Activated naive CD8-positive, alpha-beta T cell treated with anti-CD3 and anti-CD28 coated beads for 36 hours (primary cell): ENCODE measurements around the gene PSMA7. TPM values are rescaled to one million over a fixed set of nuclear protein-coding genes. Genes with fewer than 3 reads are reported as not detected.

Source experiments
- DNase-seq: peaks from one replicate; pipeline ENCODE4 v3.0.0; 2021
- H3K27ac Mint-ChIP-seq: one replicate; pipeline ENCODE4 v1.8.0; 2022; ENCODE audit warnings: mild to moderate bottlenecking, moderate library complexity, mixed read lengths
- H3K27me3 Mint-ChIP-seq: one replicate; pipeline ENCODE4 v1.8.0; 2022; ENCODE audit warnings: mild to moderate bottlenecking, mixed read lengths
- H3K36me3 Mint-ChIP-seq: one replicate; pipeline ENCODE4 v1.8.0; 2021; ENCODE audit warnings: mild to moderate bottlenecking, mixed read lengths
- H3K4me1 Mint-ChIP-seq: one replicate; pipeline ENCODE4 v1.8.0; 2021; ENCODE audit warnings: mixed read lengths
- H3K4me3 Mint-ChIP-seq: one replicate; pipeline ENCODE4 v1.8.0; 2022; ENCODE audit warnings: mild to moderate bottlenecking, moderate library complexity, mixed read lengths
- H3K9me3 Mint-ChIP-seq: one replicate; pipeline ENCODE4 v1.8.0; 2022; ENCODE audit warnings: mixed read lengths
- total RNA-seq, 2 experiments: library from RNA; stranded (reverse); gene quantifications; one replicate each; pipeline ENCODE4 v1.2.3, GENCODE V29; 2021

The PSMA7 gene
- total RNA-seq, 2 experiments from 2014 or later: 362 to 367 TPM

DNA sequence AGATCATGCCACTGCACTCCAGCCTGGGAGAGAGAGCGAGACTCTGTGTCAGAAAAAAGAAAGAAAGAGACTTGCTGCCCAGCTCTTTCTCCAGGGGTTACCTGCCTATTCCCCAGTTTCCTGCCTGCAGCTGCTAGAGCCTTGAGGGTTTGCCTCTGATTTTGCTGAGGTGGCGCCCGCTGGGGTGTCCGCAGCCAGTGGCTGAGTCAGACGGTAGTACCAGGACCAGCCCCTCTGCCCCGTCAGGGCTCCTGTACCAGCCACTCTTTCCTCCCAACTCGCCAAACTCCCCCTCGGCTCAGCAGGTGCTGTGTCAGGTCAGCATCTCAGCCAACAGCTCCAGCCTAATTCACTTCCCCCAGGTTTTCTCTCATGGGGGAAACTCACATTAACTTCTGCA lies 28.3 kb downstream of the PSMA7 start:
- Mint-ChIP-seq H3K27me3 (no peaks in the 10 kb centered on the region), H3K4me3 (no peak overlapping the region), H3K4me1 (peaks cover 12% of the 10 kb centered on the region), H3K36me3 (peaks cover 11% of the 10 kb centered on the region), H3K27ac (no peak overlapping the region), H3K9me3 (peaks cover 34% of the 10 kb centered on the region)
- no peak for DNase-seq

DNA sequence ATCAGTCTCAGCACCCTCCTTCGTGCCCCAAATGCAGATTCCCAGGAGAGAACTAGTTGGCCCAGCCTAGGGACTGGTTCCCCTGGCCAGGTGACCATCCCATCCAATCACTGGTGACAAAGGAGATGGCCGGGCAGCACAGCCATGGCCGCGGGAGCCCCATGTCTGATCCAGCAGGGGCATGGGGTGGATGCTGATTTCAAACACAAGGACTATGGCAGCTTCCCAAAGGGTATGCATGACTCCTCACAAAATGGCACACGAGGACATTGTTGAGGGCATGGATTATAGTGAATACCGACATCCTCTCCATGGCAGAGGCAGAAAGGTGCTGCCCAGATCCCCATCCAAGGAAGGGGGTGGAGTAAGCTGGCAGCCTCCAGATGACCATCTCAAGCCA lies 30.8 kb downstream of the PSMA7 start:
- DNase-seq: no peak
- H3K4me3 Mint-ChIP-seq: no peak overlapping the region
- no peaks in the 10 kb centered on the region for H3K27me3 Mint-ChIP-seq
- H3K9me3 Mint-ChIP-seq: peaks cover 54% of the 10 kb centered on the region
- no peak overlapping the region for H3K27ac Mint-ChIP-seq
- peaks cover 19% of the 10 kb centered on the region for H3K36me3 Mint-ChIP-seq
- H3K4me1 Mint-ChIP-seq: peaks cover 7% of the 10 kb centered on the region

DNA sequence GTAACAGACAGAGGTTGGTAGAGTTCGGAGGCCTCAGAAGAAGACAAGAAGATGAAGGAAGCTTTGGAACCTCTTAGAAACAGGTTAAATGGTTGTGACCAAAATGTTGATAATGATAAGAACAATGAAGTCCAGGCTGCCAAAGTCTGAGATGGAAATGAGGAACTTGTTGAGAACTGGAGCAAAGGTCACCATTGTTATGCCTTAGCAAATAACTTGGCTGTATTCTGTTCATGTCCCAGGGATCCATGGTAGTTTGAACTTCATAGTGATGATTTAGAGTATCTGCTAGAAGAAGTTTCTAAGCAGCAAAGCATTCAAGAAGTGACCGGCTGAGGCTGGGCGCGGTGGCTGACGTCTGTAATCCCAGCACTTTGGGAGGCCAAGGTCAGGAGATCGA lies 32.0 kb downstream of the PSMA7 start:
- Mint-ChIP-seq H3K4me1 (peaks cover 2% of the 10 kb centered on the region), H3K9me3 (peaks cover 61% of the 10 kb centered on the region), H3K27ac (no peak overlapping the region), H3K4me3 (no peak overlapping the region), H3K27me3 (no peaks in the 10 kb centered on the region), H3K36me3 (peaks cover 23% of the 10 kb centered on the region)
- no peak for DNase-seq

DNA sequence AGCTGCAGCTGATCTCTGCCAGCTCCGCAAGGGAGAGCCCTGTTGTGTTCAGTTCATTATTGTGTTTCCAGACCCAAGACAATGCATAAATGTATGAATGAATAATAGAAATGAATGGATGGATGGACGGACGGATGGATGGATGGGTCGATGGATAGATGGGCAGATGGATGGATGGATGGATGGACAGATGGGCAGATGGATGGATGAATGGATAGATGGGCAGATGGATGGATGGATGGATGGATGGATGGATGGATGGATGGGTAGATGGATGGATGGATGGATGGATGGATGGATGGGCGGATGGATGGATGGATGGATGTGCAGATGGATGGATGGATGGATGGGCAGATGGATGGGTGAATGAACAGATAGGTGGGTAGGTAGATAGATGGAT lies 37.6 kb downstream of the PSMA7 start:
- no peak for DNase-seq
- Mint-ChIP-seq H3K36me3 (peaks cover 32% of the 10 kb centered on the region), H3K27me3 (peaks cover 6% of the 10 kb centered on the region), H3K4me3 (no peak overlapping the region), H3K9me3 (peaks cover 48% of the 10 kb centered on the region), H3K4me1 (no peaks in the 10 kb centered on the region), H3K27ac (no peak overlapping the region)

DNA sequence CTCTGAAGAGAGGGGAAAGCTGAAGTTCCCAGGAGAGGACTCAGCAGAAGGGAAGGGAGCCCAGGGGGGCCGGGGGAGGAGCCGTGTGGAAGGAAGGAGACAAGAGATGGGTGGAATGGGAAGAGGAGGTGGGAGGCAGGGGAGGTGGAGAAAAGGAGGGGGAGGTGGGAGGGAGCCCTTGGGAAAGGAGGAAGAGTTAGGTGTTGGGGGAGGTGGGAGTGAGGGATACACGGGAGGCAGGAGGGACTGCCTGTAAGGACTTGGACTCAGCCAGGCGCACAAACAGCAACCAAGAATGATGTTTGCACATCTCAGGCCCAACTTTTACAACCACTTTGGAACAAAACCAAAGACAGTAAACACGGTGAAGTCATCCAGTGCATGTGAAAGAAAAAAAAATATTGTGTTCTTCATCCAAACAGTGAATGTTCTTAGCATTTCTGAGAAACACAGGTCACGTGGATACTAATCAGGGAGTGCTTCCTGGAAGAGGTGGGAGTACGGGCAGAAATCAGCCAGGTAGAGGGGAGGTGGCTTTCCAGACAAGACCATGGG lies 38.3 kb downstream of the PSMA7 start:
- H3K27ac Mint-ChIP-seq: no peak overlapping the region
- no peak overlapping the region for H3K4me3 Mint-ChIP-seq
- no peaks in the 10 kb centered on the region for H3K4me1 Mint-ChIP-seq
- peaks cover 6% of the 10 kb centered on the region for H3K27me3 Mint-ChIP-seq
- no peak for DNase-seq
- H3K36me3 Mint-ChIP-seq: peaks cover 28% of the 10 kb centered on the region
- H3K9me3 Mint-ChIP-seq: peaks cover 46% of the 10 kb centered on the region

DNA sequence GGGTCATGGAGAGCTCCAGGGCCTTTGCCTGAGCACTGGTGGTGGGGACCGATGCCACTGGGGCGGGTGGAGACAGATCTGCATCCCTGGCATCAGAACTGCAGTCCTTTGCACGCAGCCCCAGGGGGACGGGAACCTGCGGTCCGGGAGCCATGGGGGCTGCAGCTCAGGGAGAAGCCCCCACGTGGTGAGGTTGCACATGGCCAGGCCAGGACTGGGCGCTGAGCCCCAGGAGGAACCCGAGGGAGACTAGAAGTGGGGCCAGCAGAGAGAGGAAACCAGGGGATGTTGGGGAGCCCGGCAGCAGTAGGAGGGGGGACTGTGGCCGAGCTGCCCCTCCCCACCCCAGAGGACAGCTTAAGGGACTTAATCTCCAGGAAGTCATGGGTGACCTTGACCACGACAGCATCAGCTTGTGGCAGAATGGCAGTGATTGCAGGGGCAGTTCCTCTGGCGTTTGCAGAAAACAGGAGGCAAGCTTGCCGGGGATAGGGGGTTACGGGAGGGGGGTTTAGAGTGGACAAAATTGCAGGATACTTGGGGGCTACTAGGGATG lies 38.9 kb downstream of the PSMA7 start:
- peaks cover 6% of the 10 kb centered on the region for H3K27me3 Mint-ChIP-seq
- peaks cover 25% of the 10 kb centered on the region for H3K36me3 Mint-ChIP-seq
- H3K27ac Mint-ChIP-seq: no peak overlapping the region
- no peak overlapping the region for H3K4me3 Mint-ChIP-seq
- H3K4me1 Mint-ChIP-seq: no peaks in the 10 kb centered on the region
- DNase-seq: no peak
- peaks cover 43% of the 10 kb centered on the region for H3K9me3 Mint-ChIP-seq

DNA sequence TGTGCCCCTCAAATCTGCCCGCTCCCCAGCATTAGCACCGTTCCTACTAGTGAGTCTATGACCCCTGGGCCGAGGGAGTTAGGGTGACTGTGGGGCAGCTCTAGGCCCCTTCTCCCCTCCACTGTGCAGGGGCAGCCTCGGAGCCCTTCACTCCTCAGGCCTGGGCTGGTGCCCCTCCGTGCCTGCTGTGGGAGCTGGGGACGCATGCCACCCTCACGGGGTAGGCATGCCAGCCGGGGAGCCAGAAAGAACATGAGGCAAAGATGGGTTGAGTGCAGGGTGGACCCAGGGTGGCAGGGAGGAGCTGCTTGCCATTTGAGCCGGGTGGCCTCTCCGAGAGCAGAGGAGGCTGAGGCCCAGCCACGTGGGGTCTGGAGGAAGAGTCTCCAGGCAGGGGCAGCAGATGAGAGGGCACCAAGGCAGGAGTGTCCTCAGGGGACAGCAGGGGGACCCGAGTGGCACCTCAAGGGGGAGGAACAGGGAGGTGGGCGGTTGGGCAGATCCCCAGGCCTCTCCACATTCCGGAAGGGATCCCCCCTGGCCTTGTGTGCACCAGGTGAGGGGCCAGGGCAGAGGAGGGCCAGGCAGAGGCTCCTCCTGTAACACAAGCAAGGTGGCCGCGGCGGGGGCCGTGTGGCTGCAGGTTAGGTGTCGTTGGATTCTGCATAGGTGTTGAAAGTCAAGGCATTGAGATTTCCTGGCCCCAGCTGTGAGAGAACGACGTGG lies 39.5 kb downstream of the PSMA7 start:
- peaks cover 6% of the 10 kb centered on the region for H3K27me3 Mint-ChIP-seq
- no peaks in the 10 kb centered on the region for H3K4me1 Mint-ChIP-seq
- H3K4me3 Mint-ChIP-seq: no peak overlapping the region
- H3K36me3 Mint-ChIP-seq: peaks cover 22% of the 10 kb centered on the region
- H3K27ac Mint-ChIP-seq: no peak overlapping the region
- no peak for DNase-seq
- H3K9me3 Mint-ChIP-seq: peaks cover 37% of the 10 kb centered on the region

DNA sequence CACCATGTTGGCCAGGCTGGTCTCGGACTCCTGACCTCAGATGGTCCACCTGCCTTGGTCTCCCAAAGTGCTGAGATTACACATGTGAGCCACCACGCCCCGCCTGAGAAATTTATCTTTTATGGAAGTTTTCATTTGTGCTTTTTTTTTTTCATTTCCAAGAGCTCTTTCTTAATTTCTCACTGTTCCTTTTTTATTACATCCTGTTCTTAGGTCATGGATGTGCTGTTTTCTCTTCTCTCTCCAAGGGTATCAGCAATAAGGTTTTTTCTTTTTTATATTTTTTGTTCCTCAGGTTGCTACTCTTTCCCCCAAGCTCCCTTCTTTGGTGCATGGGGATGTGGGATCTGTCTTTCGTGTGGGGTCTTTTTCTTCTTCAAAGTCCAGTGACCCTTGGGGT lies 42.1 kb downstream of the PSMA7 start:
- H3K36me3 Mint-ChIP-seq: peaks cover 16% of the 10 kb centered on the region
- H3K4me3 Mint-ChIP-seq: no peak overlapping the region
- H3K4me1 Mint-ChIP-seq: no peaks in the 10 kb centered on the region
- no peak overlapping the region for H3K27ac Mint-ChIP-seq
- peaks cover 19% of the 10 kb centered on the region for H3K9me3 Mint-ChIP-seq
- DNase-seq: no peak
- peaks cover 6% of the 10 kb centered on the region for H3K27me3 Mint-ChIP-seq

DNA sequence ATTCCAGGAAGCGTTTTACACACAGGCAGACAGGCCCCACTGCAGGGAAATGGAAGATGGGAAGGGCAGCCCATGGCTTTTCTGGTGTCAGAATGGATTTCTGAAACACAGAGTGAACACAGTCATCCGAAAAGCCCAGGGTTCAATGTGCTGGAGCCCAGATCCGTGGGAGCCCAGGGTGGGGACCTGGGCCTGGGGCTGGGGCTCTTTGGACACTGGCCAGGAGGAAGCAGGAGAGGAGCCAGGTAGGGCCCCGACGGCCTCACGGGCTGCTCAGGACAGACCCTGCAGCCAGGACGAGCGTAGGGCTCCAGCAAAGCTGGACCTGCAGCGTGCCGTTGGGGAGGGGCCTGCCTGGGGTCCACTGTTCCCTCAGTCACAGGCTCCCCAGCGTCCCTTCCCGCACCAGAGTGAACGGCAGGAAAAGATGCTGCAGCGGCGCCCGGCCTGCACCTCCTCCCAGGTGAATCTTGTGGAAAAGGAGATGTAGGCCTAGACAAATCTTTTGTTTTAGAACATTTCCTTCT lies 45.2 kb downstream of the PSMA7 start:
- H3K4me1 Mint-ChIP-seq: no peaks in the 10 kb centered on the region
- DNase-seq: no peak
- H3K9me3 Mint-ChIP-seq: peaks cover 10% of the 10 kb centered on the region
- peaks cover 6% of the 10 kb centered on the region for H3K36me3 Mint-ChIP-seq
- H3K27ac Mint-ChIP-seq: no peak overlapping the region
- no peak overlapping the region for H3K4me3 Mint-ChIP-seq
- peaks cover 6% of the 10 kb centered on the region for H3K27me3 Mint-ChIP-seq

DNA sequence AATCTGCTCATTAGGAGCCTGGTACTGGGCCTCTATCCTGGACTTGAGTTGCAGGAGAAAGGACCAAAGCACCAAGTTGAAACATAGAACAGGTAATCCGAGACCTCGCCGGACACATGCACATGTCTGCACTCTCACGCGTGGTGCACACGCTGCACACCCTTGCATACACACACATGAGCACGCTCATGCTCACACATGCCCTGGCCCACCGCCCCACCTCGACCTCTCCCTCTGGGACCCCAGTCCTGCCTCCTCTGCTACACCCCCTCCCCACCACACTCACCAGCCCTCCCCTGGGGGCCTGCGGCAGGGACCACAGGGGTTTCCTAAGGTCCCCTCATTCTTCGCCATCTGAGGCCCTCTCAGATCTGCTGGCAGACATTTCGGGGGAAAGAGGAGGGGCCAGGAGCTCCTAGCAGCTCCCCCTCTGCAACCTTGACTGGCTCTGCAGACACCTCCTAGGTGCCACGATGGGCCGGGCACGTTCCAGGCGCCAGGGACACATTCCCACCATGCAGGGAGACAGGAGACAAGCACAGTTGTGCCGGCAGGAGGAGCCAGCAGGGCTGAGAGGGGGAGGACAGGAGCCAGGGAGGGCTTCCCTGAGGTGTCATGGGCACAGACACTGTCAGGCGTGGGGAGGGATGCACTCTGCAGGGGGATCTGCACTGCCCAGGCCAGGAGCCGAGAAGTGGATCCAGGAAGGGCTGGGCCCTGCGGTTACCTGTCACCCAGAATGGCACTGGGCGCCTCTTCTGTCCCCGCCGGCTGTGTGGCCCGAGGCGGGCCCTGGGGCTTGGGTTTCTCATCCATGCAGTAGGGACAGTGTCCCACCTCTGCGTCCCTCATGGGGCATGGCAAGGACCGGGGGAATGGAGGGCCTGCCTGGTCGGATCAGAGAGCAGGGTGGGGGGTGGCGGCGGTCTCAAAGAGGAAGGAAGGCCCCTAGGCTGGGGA lies 46.5 kb downstream of the PSMA7 start:
- peaks cover 9% of the 10 kb centered on the region for H3K27me3 Mint-ChIP-seq
- H3K36me3 Mint-ChIP-seq: peaks cover 7% of the 10 kb centered on the region
- no peaks in the 10 kb centered on the region for H3K4me1 Mint-ChIP-seq
- H3K4me3 Mint-ChIP-seq: no peak overlapping the region
- H3K9me3 Mint-ChIP-seq: peaks cover 11% of the 10 kb centered on the region
- DNase-seq: no peak
- no peak overlapping the region for H3K27ac Mint-ChIP-seq

DNA sequence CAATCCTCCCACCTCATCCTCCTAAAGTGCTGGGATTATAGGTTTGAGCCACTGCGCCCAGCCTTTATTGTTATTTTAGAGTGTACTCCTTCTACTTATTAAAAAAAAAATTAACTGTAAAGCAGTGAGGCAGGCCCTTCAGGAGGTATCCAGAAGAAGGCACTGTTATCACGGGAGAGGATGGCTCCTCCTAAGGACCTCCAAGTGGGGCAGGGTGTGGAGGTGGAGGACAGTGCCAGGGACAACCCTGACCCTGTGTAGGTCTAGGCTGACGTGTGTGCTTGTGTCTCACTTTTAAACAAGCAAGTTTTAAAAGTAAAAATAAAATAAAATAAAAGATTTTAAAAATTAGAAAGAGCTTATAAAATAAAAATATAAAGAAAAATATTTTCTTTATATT lies 53.8 kb downstream of the PSMA7 start:
- H3K4me1 Mint-ChIP-seq: no peaks in the 10 kb centered on the region
- H3K9me3 Mint-ChIP-seq: peaks cover 2% of the 10 kb centered on the region
- no peak overlapping the region for H3K4me3 Mint-ChIP-seq
- peaks cover 12% of the 10 kb centered on the region for H3K27me3 Mint-ChIP-seq
- H3K27ac Mint-ChIP-seq: no peak overlapping the region
- DNase-seq: no peak
- H3K36me3 Mint-ChIP-seq: peaks cover 1% of the 10 kb centered on the region

DNA sequence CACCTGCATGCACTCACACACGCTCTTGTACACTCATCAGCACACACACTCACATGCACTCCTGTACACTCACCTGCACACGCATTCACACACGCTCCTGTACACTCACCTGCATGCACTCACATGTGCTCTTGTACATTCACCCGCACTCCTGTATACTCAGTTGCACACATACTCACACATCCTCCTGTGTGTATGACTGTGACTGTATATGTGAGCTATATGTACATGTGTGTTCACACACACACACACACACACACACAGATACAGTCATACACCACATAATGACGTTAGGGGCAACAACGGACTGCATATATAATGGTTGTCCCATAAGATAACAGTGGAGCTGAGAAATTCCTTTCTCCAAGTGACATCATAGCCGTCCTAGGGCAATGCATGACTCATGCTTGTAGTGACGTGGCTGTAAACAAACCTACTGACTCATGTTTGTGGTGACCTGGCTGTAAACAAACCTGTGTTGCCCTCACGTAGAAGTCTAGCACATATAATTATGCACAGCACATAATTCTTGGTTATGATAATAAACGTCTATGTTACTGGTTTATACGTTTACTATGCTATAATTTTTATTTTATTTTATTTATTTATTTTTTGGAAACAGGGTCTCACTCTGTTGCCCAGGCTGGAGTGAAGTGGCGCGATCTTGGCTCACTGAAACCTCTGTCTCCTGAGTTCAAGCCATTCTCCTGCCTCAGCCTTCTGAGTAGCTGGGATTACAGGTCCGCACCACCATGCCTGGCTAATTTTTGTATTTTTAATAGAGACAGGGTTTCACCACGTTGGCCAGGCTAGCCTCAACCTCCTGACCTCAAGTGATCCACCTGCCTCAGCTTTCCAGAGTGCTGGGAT lies 54.7 kb downstream of the PSMA7 start:
- H3K4me3 Mint-ChIP-seq: no peak overlapping the region
- H3K36me3 Mint-ChIP-seq: peaks cover 1% of the 10 kb centered on the region
- H3K27me3 Mint-ChIP-seq: peaks cover 12% of the 10 kb centered on the region
- no peak overlapping the region for H3K27ac Mint-ChIP-seq
- H3K4me1 Mint-ChIP-seq: no peaks in the 10 kb centered on the region
- peaks cover 2% of the 10 kb centered on the region for H3K9me3 Mint-ChIP-seq
- DNase-seq: no peak

DNA sequence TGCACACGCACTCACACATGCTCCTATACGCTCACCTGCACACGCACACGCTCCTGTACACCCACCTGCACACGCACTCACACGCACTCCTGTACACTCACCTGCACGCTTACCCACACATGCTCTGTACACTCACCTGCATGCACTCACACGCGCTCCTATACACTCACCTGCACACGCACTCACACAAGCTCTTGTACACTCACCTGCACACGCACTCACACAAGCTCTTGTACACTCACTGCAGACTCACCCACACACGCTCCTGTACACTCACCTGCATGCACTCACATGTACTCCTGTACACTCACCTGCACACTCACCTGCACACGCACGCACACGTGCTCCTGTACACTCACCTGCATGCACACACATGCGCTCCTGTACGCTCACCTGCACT lies 55.6 kb downstream of the PSMA7 start:
- Mint-ChIP-seq H3K27me3 (peaks cover 10% of the 10 kb centered on the region), H3K4me1 (no peaks in the 10 kb centered on the region)

DNA sequence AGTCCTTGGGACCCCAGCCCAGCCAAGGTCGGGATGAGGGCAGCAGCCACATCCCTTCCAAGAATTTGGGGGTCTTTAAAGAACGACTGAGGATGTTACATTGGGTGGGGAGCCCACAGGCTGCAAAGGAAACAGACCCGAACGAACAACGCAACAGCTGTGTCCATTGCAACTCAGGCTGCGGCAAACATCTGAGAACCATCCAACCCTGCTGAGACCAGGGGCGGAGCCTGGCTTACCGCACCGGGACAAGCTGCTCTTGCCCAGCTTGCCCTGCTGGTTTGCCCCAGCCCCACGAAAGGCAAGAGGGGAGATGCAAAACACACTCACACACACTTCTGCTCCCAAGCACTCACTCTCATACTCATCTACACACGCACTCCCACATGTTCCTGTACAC lies 56.0 kb downstream of the PSMA7 start:
- no peaks in the 10 kb centered on the region for H3K9me3 Mint-ChIP-seq
- no peak overlapping the region for H3K27ac Mint-ChIP-seq
- no peaks in the 10 kb centered on the region for H3K36me3 Mint-ChIP-seq

More for the DNA sequence above, 55.6 kb downstream of the PSMA7 start:
- peaks cover under 1% of the 10 kb centered on the region for H3K36me3 Mint-ChIP-seq
- no peak for DNase-seq
- H3K9me3 Mint-ChIP-seq: peaks cover under 1% of the 10 kb centered on the region
- no peak overlapping the region for H3K4me3 Mint-ChIP-seq
- H3K27ac Mint-ChIP-seq: no peak overlapping the region

More for the DNA sequence above, 56.0 kb downstream of the PSMA7 start:
- Mint-ChIP-seq H3K27me3 (peaks cover 8% of the 10 kb centered on the region), H3K4me3 (no peak overlapping the region), H3K4me1 (no peaks in the 10 kb centered on the region)
- no peak for DNase-seq
